ENCODE results near the gene EXOSC1. TPM values are rescaled to one million over a fixed set of nuclear protein-coding genes. Genes with fewer than 3 reads are reported as not detected.
"Not testable (repeated sequence)": the region's sequence is repeated elsewhere in the genome, so short reads cannot be mapped to it uniquely, and the experiment has no call there.

Gene EXOSC1
- total and polyA plus RNA-seq, 8 donors = 27.2 to 43.1 (median 38.5) TPM

GRCh38 chr10:97481071-97481470, 35.3 kb upstream of the EXOSC1 start:
- TF ChIP-seq CTCF (IDR thresholded peaks at IDR 0.05) = no peak
- intact Hi-C loops (cut with DNase I) = no loop called here
- H3K27me3 ChIP-seq = no peaks in the 10 kb centered on the region
- H3K36me3 ChIP-seq = peaks cover 0 to 73% of the 10 kb centered on the region in 2 donors
- no peak overlapping the region for H3K4me3 ChIP-seq
- H3K27ac ChIP-seq = peak overlapping the region; percentile 11 to 62
- H3K9me3 ChIP-seq = no peaks in the 10 kb centered on the region
- DNase-seq = no peak
- peaks cover under 1 to 17% of the 10 kb centered on the region in 2 donors for H3K4me1 ChIP-seq
- peak; percentile 89 for ATAC-seq

GRCh38 chr10:97479939-97480338, 34.1 kb upstream of the EXOSC1 start:
- ATAC-seq (no peak), DNase-seq (no peak)
- Histone ChIP-seq H3K9me3 (no peaks in the 10 kb centered on the region), H3K27ac (no peak overlapping the region), H3K4me3 (no peak overlapping the region), H3K27me3 (no peaks in the 10 kb centered on the region), H3K4me1 (peaks cover 2 to 23% of the 10 kb centered on the region in 2 donors), H3K36me3 (peaks cover 0 to 85% of the 10 kb centered on the region in 2 donors)
- intact Hi-C loops (cut with DNase I) = no loop called here
- TF ChIP-seq CTCF (IDR thresholded peaks at IDR 0.05) = no peak

GRCh38 chr10:97479410-97479809, 33.6 kb upstream of the EXOSC1 start:
- ATAC-seq; H3K27ac ChIP-seq; H3K9me3 ChIP-seq; H3K27me3 ChIP-seq; intact Hi-C loops (cut with DNase I); DNase-seq; H3K4me3 ChIP-seq: not testable (repeated sequence)
- Histone ChIP-seq H3K4me1 (peaks cover 2 to 23% of the 10 kb centered on the region in 2 donors), H3K36me3 (peaks cover 0 to 90% of the 10 kb centered on the region in 2 donors)

GRCh38 chr10:97475936-97476594, 30.3 kb upstream of the EXOSC1 start:
- Histone ChIP-seq H3K27me3 (no peaks in the 10 kb centered on the region), H3K9me3 (no peaks in the 10 kb centered on the region), H3K4me3 (no peak overlapping the region), H3K4me1 (peaks cover 2 to 15% of the 10 kb centered on the region in 2 donors), H3K27ac (peak overlapping the region; percentile 31 to 54), H3K36me3 (peaks cover 0 to 99% of the 10 kb centered on the region in 2 donors)
- no peak for DNase-seq
- peak; percentile 91 for ATAC-seq
- intact Hi-C loops (cut with DNase I) = no loop called here
- TF ChIP-seq CTCF (IDR thresholded peaks at IDR 0.05) = no peak

GRCh38 chr10:97474918-97475317, 29.1 kb upstream of the EXOSC1 start:
- intact Hi-C loops (cut with DNase I) = no loop called here
- Histone ChIP-seq H3K27ac (no peak overlapping the region), H3K36me3 (peaks cover 0 to 97% of the 10 kb centered on the region in 2 donors), H3K9me3 (no peaks in the 10 kb centered on the region), H3K4me3 (no peak overlapping the region), H3K4me1 (peaks cover 2 to 15% of the 10 kb centered on the region in 2 donors), H3K27me3 (no peaks in the 10 kb centered on the region)
- ATAC-seq = no peak
- no peak for DNase-seq
- no peak for TF ChIP-seq CTCF (IDR thresholded peaks at IDR 0.05)

GRCh38 chr10:97468781-97469180, 23.0 kb upstream of the EXOSC1 start:
- H3K4me3 ChIP-seq; H3K27me3 ChIP-seq; intact Hi-C loops (cut with DNase I); H3K9me3 ChIP-seq: not testable (repeated sequence)
- ATAC-seq (peak; percentile 81), DNase-seq (peak in 1 of 4 donors; percentile 56)
- peaks cover 0 to 97% of the 10 kb centered on the region in 2 donors for H3K36me3 ChIP-seq
- H3K4me1 ChIP-seq = peaks cover 0 to 11% of the 10 kb centered on the region in 2 donors
- peak overlapping the region in 1 of 2 donors; percentile 44 for H3K27ac ChIP-seq

Measured in left lung (tissue), 10 donors.